Upper lobe of right lung (tissue), 1 donor: ENCODE measurements around the gene GNRH2. TPM values are rescaled to one million over a fixed set of nuclear protein-coding genes. Genes with fewer than 3 reads are reported as not detected.
A peak's percentile ranks its signal among the peaks of the same experiment; 100 is the strongest.

Source experiments
- ATAC-seq: fragments of 200-7000 bp; cut with Tn5 transposase; one replicate; pipeline ENCODE4 v1.9.1; 2020; ENCODE audit warnings: mild to moderate bottlenecking, moderate library complexity
- DNase-seq: peaks from one replicate; pipeline ENCODE4 v3.0.0-alpha.2; 2020
- H3K27ac ChIP-seq: fragments of 200-600 bp; one replicate; pipeline ENCODE4 v1.8.0; 2022
- H3K27me3 ChIP-seq: fragments of 200-600 bp; one replicate; pipeline ENCODE4 v1.8.0; 2022; ENCODE audit warnings: mild to moderate bottlenecking
- H3K36me3 ChIP-seq: fragments of 200-600 bp; one replicate; pipeline ENCODE4 v1.8.0; 2022
- H3K4me1 ChIP-seq: fragments of 200-600 bp; one replicate; pipeline ENCODE4 v1.8.0; 2022
- H3K4me3 ChIP-seq: fragments of 200-600 bp; one replicate; pipeline ENCODE4 v1.8.0; 2022; ENCODE audit warnings: mild to moderate bottlenecking
- H3K9me3 ChIP-seq: fragments of 200-600 bp; one replicate; pipeline ENCODE4 v1.8.0; 2022
- intact Hi-C: fragments of 100-400 bp; cut with DNase I; formaldehyde crosslinking; loops from one replicate; pipeline ENCODE4 v1.11.0; 2022
- total RNA-seq: library from RNA; stranded (reverse); fragmentation: NEBNext Ultra II Directional; extraction: Animal tissue kit (Norgen Biotek cat#: 25700); gene quantifications from one replicate; pipeline ENCODE4 v1.2.1, GENCODE V29; 2021
- TF ChIP-seq, protein P1 (sequence below): fragments of 200-600 bp; IDR thresholded peaks from one replicate; pipeline ENCODE4 v1.8.0; 2022; ENCODE audit warnings: antibody characterized with exemption
- donor health status: DM: no; HTN: yes; CAD: no; lungs with severe emphysema.

GNRH2 gene
- total RNA-seq, 1 donor from 2014 or later, result not detected

DNA sequence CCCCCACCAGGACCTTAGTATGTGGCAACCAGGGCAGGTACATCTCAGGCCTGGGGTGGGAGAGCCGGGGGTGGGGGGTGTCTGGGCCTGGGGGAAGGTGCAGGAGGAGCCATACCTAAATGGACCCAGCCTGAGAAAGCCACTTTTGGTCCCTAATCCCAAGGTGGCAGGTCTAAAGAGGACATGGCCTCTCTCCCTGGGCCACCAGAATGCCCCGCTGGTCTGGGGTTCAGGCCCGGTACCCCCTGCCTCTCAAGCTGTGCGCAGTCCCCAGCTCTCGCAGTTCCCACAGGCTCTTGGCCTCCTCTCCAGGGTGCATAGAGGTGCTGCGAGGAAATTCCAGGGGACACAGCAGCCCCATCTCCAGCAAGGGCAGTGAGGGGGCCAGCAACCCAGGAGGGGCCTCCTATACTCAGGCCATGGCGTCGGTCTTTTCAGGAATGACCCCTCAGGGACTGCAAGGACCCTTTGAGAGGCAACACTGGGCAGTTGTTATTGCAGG is 42.2 kb downstream of the GNRH2 start:
- Histone ChIP-seq H3K36me3 (no peaks in the 10 kb centered on the region), H3K27ac (no peak overlapping the region), H3K27me3 (peaks cover 43% of the 10 kb centered on the region), H3K4me3 (no peak overlapping the region), H3K4me1 (peaks cover 11% of the 10 kb centered on the region), H3K9me3 (no peaks in the 10 kb centered on the region)
- TF ChIP-seq, protein P1, sequence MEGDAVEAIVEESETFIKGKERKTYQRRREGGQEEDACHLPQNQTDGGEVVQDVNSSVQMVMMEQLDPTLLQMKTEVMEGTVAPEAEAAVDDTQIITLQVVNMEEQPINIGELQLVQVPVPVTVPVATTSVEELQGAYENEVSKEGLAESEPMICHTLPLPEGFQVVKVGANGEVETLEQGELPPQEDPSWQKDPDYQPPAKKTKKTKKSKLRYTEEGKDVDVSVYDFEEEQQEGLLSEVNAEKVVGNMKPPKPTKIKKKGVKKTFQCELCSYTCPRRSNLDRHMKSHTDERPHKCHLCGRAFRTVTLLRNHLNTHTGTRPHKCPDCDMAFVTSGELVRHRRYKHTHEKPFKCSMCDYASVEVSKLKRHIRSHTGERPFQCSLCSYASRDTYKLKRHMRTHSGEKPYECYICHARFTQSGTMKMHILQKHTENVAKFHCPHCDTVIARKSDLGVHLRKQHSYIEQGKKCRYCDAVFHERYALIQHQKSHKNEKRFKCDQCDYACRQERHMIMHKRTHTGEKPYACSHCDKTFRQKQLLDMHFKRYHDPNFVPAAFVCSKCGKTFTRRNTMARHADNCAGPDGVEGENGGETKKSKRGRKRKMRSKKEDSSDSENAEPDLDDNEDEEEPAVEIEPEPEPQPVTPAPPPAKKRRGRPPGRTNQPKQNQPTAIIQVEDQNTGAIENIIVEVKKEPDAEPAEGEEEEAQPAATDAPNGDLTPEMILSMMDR, result no peak
- DNase-seq (no peak), ATAC-seq (no peak)
- intact Hi-C loops, result no loop called here

DNA sequence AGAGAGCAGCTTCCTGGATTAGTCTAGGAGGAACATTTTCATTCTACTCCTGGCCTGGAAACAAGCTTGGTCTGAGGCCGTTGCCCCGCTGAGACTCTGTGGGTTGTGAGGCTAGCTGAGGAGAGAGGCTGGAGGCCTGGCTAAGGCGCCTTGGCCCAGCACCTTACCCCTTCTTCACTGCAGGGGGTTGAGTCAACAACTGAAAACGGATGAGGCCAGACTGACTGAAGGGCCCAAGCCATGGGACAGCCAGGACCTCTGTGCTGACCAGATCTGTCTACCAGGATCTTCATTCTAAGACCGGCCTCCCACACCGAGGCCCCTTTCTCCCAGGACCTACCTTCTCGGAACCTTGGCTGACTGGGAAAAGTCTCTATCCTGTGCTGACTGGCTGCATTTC is 44.6 kb downstream of the GNRH2 start:
- Histone ChIP-seq H3K36me3 (no peaks in the 10 kb centered on the region), H3K4me3 (no peak overlapping the region), H3K27me3 (peaks cover 38% of the 10 kb centered on the region), H3K9me3 (no peaks in the 10 kb centered on the region), H3K27ac (no peak overlapping the region), H3K4me1 (peaks cover 6% of the 10 kb centered on the region)
- no peak for DNase-seq
- no peak for ATAC-seq
- intact Hi-C loops, result no loop called here
- TF ChIP-seq, protein P1, result no peak

DNA sequence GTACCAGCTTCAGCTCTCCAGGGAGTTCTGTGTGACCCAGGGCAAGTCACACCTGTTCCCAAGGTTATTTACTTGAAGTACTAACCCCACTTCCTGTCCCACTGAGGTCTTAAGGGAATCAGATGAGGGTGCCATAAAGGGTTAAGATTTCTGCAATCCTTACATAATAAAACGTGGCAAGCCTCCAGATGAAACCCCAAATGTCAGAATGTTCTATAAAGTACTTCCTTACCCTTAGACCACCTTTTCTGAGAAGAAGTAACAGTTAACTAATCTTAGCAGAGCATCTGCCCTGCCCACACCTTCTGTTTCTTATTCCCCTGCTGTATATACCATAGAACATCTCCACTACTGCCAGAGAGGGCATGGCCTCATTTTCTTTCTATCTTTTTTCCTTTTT is 47.1 kb downstream of the GNRH2 start:
- intact Hi-C loops, result no loop called here
- Histone ChIP-seq H3K27me3 (peaks cover 42% of the 10 kb centered on the region), H3K9me3 (no peaks in the 10 kb centered on the region), H3K27ac (no peak overlapping the region), H3K4me3 (no peak overlapping the region), H3K4me1 (peaks cover 4% of the 10 kb centered on the region), H3K36me3 (no peaks in the 10 kb centered on the region)
- no peak for ATAC-seq
- no peak for DNase-seq
- TF ChIP-seq, protein P1, result no peak

DNA sequence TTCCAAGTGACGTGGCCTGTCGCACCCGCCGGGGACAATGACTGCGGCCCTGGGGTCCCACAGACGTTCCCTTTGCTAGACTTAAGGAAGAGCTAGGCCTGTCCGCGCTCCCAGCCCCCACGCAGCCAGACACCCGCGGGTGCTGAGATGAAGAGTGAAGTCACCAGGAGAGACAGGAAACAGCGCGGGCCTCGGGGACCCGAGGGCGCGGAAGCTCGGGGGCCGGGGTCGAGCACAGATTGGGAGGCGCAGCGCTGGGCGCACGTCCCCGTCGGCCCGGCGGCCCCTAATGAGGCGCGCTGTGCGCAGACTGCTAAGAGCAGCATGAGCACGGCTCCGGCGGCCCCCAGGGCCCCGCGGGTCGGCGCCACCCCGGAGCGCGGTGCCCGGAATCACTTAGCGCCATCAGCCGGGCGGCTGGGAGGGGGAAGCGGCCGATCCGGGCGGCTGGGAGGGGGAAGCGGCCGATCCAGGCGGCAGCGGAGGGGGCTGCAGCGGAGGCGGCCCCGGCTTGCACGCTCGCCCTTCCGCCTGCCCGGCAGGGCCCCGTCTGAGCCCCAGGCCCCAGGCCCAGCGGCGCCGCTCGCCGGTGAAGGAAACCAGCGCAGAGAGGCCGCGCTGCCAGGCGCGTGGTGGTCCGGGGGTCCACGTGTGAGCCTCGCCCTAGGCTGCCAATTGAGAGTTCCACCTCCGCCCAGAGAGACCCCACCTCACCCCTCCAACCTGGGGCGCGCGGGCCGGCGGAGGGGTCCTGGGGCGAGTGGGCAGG is 49.4 kb downstream of the GNRH2 start:
- intact Hi-C loops, result no loop called here
- ATAC-seq, result peak; percentile 34
- DNase-seq, result no peak

DNA sequence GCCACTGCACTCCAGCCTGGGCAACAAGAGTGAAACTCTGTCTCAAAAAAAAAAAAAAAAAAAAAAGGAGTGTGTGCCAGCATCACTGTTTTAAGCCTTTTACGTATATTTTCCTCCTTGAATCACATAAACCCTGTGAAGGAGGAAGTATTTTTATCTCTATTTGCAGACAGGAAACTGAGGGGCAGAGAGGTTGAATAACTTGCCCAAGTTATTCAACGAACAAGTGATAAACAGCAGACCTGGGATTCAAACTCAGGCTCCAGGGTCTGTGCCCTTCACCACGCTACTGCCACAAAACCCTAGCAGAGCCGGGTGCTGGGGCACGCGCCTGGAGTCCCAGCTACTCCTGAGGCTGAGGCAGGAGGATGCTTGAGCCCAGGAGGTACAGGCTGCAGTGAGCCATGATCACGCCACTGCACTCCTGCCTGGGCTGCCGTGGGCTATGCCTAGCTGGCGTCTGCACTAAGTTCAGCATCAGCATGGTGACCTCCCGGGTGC is 50.5 kb downstream of the GNRH2 start:
- DNase-seq, result no peak
- intact Hi-C loops, result no loop called here
- no peak for ATAC-seq
- Histone ChIP-seq H3K4me1 (peaks cover 4% of the 10 kb centered on the region), H3K27ac (no peak overlapping the region), H3K9me3 (no peaks in the 10 kb centered on the region), H3K36me3 (no peaks in the 10 kb centered on the region), H3K4me3 (no peak overlapping the region), H3K27me3 (peaks cover 42% of the 10 kb centered on the region)
- TF ChIP-seq, protein P1, result no peak

More for the DNA sequence above, 49.4 kb downstream of the GNRH2 start:
- Histone ChIP-seq H3K4me3 (peak overlapping the region; percentile 19), H3K27ac (no peak overlapping the region), H3K4me1 (peaks cover 4% of the 10 kb centered on the region), H3K36me3 (no peaks in the 10 kb centered on the region), H3K27me3 (peaks cover 42% of the 10 kb centered on the region), H3K9me3 (no peaks in the 10 kb centered on the region)
- TF ChIP-seq, protein P1, result no peak
